HG02884 (cell line): ENCODE results near the gene SFXN1.
"Not testable (repeated sequence)": the region's sequence is repeated elsewhere in the genome, so short reads cannot be mapped to it uniquely, and the experiment has no call there.

Experiments
- ATAC-seq: cut with Tn5 transposase; IDR thresholded peaks from one replicate; pipeline ENCODE4 v1.9.1; 2021; ENCODE audit warnings: mild to moderate bottlenecking, moderate library complexity; ENCODE audit not compliant: unreplicated experiment

Gene SFXN1

DNA sequence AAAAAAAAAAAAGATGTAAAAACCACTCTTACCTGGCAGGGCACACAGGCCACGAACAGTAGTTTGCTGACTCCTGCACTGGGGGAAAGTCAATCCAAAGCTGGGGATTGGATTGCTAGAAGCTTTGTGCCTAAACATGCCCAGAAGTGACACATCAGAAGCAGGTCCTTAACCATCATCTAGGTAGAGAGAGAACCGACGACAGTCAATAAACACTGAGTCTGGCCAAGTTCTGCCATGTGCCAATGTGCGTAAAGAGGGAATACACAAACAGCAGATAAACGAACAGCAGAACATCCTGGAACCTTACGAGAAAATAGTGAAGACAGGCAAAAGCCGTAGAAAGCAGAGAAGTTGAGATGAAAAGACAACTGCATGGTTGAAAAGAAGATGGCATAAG is 14.9 kb downstream of the SFXN1 start:
- no peak for ATAC-seq

DNA sequence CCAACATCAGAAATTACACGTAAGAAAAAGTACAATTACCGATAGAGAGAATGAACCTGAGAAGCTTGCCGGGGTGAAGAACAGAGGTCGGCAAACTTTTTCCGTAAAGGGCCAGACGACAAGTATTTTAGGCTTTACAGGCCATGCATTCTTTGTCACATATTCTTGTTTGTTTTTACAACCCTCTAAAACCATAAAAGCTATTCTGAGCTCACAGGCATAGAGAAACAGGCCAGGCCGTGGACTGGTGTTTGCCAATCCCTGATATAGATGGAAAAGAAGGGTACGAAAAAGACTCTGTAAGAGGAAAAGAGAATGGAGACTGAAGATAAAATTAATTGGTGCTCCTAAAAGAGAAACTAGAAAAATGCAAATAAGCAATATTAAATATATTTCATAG is 15.4 kb downstream of the SFXN1 start:
- no peak for ATAC-seq

DNA sequence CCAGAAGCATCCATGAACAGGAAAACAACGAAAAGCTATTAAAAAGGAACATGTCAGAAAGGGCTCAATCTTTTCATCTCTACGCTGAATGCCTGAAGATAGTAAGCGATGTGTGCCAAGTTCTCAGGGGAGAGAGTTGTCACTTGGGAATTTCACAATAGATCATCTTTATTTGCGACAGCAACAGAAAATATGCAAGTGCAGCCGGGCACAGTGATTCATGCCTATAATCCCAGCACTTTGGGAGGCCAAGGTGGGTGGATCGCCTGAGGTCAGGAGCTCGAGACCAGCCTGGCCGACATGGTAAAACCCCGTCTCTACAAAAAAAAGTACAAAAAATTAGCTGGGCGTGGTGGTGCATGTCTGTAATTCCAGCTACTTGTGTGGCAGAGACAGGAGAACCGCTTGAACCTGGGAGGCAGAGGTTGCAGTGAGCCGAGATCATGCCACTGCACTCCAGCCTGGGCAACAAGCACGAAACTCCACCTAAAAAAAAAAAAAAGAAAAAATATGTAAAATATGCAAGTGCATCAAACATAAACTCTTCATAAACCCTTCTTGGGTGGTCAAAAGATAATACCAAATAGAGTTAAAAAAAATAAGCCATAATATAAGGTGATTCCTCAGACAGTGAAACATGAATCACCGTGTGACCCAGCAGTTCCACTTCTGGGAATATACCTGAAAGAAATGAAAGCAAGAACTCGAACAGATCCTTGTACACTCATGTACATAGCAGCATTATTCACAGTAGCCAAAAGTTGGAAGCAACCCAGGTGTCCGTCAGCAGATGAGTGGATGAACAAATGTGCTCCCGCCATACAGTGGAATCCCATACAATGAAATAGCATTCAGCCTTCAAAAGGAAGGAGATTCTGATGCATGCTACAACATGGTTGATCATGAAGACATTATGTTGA is 16.2 kb downstream of the SFXN1 start:
- no peak for ATAC-seq

DNA sequence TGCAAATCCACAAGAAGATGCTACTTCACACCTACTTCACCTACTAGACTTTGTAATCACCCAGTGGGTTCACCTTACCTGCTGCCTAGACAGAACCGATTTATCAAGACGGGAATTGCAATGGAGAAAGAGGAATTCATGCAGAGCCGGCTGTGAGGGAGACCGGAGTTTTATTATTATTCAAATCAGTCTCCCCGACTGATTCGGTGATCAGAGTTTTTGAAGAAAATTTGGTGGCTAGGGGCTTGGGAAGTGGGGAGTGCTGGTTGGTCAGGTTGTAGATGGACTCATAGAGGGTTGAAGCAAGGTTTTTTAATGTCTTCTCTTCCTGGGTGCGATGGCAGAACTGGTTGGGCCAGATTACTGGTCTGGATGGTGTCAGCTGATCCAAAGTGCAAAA is 23.4 kb downstream of the SFXN1 start:
- ATAC-seq = no peak

DNA sequence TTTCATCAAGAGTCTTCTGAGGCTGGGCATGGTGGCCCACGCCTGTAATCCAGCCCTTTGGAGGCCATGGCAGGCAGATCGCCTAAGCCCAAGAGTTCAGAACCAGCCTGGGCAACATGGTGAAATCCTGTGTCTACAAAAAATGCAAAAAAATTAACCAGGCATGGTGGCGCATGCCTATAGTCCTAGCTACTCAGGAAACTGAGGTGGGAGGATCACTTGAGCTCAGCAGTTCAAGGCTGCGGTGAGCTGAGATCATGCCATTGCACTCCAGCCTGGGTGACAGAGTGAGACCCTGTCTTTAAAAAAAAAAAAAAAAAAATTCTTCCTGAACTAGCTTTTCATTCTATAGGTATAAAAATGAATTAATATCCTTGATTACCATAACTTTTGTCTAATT is 29.3 kb downstream of the SFXN1 start:
- ATAC-seq = not testable (repeated sequence)

DNA sequence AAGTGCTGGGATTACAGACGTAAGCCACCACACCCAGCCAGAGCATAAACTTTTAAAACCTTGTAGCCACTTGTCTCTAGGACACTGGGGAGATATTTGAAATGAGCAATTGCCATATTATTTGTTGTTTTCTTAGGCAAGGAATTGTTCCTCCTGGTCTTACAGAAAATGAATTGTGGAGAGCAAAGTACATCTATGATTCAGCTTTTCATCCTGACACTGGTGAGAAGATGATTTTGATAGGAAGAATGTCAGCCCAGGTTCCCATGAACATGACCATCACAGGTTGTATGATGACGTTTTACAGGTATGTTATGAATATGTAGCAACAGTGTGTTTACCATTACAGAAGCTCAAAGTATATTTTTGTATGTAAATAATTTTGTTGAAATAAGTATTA is 30.5 kb downstream of the SFXN1 start:
- ATAC-seq = no peak

DNA sequence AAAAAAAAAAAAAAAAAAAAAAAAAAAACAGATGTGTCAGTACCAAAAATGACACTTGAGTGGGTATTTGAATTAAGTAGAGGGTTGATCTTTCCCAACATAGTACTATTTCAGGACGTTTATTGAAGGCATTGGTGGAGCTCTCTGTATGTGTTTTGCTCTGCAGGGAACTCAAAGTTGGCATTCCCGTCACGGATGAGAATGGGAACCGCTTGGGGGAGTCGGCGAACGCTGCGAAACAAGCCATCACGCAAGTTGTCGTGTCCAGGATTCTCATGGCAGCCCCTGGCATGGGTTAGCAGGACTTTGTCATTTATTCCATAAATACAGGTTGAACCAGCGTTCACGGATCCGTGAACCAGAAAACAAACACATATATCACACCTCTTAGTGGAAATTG is 34.9 kb downstream of the SFXN1 start:
- ATAC-seq = no peak

DNA sequence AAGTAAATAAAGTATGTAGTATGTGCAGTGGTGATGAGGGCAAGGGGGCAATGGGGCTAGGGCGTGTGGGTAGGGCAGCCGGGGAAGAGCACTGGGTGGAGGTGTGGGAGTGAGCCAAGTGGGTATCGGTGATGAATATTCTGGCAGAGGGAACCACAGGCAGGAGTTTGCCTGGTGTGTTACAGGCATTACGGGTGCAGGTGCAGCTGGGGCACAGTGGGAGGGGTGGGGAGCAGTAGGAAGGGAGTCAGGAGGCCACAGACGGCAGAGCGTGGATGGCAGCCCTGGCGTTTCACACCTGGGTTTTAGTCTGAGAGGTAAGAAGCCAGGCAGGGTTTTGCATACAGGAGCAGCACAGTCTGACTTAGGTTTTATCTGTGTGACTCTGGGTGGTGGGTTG is 35.4 kb downstream of the SFXN1 start:
- no peak for ATAC-seq

DNA sequence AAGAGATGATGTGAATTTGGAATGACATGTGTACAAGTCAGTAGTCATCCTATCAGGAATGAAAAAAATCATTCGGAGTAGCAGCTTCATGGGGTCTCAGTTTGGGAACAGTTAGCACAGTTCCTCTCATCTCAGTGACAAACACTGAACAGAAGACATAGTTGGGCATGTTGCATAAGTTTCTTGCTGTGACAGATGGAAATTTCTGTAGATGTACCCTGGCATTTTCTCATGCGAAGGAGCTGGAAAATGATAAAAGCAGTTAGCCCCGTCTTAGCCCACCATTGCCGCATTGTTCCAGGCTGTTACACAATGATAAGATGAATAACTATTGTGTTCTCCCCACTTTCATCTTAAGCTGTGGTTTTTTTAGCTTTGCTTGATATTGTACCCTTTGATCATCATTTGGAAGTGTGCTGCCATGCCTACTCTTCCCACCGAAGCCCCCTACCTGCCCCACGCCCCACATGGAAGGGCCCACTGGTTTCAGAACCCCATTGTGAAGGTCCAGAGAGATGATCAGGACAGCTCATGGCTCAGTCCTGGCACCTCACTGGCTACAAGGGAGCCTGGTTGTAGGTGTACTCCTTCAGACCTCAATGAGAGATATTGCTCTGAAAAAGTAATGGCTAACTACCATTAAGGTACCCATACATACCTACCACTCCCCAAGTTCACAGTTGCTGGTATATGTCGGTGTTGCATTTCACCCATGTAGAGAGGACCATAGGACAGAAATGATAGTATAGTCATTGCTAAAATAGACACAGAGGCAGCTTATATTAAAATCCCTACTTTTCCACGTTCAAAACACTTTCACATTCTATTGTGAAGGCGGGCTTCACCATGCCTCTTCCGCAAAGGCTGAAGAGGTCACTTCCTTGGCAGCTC is 38.8 kb downstream of the SFXN1 start:
- no peak for ATAC-seq

DNA sequence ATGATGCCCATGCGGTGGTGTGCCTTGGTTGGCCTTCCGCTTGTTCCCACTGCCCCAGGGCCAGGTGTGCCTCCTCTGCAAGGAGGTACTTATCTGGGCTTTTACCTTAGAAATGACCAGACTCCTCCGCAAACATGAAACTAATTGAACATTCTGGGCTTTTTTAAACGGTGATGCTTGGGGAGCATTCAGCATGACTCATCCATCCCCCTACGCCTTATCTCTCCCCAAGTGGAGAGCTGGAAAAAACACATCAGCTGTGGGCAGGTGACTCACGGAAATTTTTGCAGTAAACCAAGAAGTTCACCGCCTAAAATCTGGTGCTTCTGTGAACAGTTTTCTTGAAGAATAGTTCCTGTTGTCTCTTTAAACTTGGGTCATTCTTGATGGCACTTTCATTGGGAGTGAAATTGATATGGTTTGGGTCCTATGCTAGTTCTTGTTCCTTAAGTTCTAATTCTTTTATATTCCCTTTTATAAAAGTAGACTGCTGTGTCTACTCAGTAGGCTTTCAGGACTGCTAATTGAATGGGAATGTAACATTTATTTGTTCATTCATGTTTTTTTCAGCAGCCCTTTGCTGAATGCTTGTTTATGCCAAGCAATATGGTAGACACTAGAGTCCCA is 39.6 kb downstream of the SFXN1 start:
- no peak for ATAC-seq

DNA sequence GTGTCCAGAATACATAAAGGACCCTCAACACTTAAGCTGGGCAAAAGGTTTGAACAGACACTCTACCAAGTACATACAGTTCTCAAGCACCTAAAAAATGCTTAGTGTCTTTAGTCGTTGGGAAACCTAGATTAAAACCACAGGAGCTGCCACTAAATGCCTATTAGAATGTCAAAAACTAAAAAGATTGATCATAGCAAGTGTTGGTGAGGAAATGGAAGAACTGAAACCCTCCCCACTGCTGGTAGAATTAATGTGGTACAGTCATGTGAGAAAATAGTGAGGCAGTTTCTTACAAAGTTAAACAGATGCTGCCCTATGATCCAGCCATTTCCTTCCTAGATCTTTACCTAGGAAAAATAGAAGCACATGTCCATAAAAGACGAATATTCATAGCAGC is 40.6 kb downstream of the SFXN1 start:
- no peak for ATAC-seq

DNA sequence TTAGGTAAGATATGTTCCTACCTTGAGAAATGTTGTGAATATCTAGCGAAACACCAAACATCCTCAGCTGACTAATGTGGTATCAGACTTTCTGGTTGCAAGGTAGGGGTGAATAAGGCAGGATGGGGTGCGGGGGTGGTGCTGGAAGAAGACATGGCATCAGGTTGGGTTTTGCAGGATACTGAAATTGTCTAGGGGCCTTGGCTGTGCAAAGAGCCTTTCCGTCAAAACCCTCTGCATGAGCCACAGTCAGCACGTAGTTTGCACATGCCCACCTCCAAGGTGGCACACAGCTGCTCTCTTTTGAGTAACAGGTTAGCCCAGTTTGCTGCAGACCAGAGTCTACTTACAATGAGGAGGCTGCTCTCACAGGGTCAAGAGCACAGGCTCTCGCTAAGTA is 42.0 kb downstream of the SFXN1 start:
- no peak for ATAC-seq

DNA sequence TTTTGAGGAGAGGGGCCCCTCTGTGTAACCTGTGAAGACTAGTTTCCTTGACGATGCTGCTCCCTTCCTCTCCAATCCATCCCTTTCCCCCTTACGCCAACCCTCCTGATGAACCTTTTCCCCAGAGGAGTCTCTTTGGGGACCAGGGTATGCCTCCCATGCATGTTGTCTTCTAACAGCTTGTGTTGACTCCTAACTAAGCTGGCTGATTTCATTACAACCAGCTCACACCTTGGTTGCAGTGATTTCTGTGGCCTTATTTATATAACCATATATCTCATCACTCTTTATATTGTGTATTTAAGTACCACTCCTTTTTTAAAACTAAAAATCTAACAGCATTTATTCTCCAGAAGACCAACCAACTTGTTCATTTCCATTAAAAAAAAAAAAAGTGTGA is 42.5 kb downstream of the SFXN1 start:
- ATAC-seq = no peak

DNA sequence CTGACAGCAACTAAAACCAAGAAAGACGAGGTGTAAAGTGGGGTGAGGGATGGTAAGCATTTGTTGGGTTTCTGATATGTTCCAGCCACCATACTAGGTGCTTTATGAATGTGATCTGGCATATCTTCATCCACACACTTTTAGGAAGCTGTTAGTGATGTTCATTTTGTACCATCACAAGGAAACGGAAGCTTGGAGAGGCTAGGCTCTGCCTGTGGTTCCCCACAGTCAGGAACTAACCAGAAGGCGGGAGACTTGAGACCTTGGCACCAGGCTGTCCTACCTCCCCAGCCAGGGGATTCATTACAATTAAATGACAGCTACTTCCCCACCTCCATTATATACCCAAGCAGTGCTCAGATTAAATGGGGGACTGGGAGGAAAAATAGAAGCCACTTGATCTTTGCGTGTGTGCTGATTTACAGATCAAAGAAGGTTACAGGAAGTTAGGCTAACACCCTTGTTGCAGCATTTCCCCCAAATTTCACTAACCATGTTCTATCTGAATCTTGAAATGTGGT is 43.0 kb downstream of the SFXN1 start:
- ATAC-seq = no peak

DNA sequence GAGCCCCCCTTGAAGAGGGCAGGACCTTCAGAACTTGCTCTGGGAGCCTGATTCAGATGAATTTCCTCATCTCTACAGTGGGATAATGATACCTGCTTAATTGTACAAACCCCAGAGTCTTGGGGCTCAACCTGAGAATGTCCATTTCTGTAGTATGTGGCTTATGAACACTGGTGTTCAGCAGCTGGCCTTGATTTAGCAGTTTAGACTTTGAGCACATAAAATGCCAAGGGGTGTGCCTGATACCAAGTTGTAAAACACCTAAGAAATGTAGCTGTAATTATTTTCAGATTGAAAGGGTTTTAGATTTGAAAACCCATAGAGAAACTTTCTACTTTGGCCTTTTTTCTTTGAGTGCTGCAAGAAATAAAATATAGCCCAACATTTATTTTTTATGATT is 44.9 kb downstream of the SFXN1 start:
- ATAC-seq = no peak

DNA sequence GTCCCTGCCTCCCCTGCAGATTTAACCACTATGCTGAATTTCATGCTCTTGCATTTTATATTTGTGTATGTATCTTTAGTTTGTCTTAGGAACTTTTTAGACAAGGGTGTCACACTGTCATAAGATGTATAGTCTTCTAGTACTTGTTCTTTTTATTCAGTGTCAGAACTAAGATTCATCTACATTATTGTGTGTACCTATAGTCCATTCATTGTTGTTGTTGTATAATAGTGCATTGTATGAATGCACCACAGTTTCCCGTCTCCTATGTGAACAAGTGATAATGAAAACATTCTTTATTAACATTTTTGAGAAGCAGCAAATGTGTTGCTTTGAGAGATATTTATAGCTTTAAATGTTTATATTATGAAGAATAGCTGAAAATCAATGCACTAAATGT is 45.9 kb downstream of the SFXN1 start:
- no peak for ATAC-seq

DNA sequence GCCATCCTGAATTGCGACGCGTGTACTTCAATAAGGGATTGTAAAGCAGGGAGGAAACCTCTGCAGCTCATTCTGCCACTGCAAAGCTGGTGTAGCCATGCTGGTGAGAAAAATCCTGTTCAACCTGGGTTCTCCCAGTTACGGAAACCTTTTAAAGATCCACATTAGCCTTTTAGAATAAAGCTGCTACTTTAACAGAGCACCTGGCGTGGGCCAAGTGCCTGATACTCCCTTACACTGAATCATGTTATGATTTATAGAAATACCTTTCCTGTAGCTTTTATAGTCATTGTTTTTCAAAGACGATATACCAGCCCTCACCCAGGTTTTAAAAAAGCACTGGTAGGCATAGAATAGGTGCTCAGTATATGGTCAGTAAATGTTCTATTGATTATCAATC is 48.3 kb downstream of the SFXN1 start:
- no peak for ATAC-seq

DNA sequence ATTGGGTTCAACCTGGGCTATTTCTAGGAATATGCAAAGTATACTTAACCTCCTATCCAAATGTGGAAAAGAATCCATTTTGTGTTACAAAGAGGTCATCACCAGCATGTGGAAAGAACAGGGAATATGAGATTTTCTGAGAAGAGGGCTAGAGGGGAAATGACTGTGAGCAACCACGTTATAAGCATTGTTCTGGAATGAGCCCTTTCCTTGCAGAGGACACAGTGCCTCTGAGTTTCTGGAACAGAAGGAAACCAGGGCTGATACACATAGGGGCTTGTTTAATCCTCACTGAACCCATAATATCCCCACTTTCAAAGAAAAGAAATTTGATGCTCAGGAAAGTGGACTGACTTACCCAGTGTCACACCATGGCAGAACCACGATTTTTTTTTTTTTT is 53.0 kb downstream of the SFXN1 start:
- ATAC-seq = no peak

DNA sequence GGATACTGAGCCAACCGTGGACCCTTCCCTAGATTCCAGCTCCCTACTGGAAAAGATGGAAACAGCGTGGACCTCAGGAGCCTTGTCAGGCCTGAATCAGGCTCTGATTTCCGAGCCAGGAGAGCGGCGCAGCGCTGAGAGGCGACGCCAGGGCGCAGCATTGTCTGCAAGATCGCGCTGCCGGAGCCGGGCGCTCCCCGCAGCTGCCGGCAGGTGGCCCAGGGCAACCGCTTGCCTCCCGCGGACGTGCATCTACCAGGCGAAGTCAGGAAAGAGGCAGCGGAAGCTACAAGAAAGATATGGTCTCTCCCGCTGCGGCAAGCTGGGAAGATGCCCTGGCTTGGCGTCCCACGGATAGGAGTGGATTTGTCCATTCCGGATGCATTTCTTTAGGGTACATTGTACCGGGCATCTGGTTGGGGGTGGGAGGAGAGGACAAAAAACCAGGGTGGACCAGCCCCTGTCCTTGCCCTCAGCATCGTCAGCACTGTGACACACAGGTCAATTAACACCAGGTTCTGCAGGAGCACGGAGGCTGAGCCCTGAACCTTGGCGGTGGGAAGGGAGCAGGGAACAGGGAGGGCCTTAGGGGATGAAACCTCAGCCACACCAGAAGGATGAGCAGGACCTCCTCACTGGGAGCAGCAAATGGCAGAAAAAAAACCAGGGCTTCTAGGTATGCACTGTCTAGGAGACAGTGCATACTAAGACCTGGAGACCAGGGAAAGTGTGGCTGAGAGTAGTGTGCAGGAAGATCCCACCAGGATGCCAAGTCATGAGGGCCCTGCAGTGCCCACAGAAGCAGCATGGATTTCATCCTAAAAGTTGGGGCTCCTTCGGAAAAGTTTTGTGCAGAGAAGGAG is 55.9 kb downstream of the SFXN1 start:
- ATAC-seq = peak; percentile 93

DNA sequence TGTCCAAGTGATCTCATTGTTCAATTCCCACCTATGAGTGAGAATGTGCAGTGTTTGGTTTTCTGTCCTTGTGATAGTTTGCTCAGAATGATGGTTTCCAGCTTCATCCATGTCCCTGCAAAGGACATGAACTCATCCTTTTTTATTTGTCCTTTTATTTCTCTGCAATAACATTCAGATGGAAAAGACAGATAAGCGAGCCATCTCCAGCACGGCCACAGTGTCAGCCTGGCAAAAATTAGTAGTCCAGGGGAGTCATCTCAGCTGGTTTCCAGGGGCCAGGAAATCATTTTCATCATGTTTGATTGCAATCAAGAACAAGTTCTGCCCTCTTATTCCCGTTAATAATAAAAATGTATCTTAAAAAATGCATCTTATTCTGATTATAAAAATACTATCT is 57.0 kb downstream of the SFXN1 start:
- ATAC-seq = not testable (repeated sequence)
